Measurements from ENCODE around the gene ATG2B. TPM values are rescaled to one million over a fixed set of nuclear protein-coding genes. Genes with fewer than 3 reads are reported as not detected.

Gene ATG2B
- total and polyA plus RNA-seq, 10 donors: 2.9 to 38.2 (median 29.8) TPM

GRCh38 chr14:96270565-96271420 is 92.3 kb downstream of the ATG2B start:
- Histone ChIP-seq H3K9me3 (peaks cover 0 to 19% (median 7%) of the 10 kb centered on the region in 8 donors), H3K4me3 (no peak overlapping the region), H3K27ac (no peak overlapping the region), H3K4me1 (peaks cover 0 to 8% (median 6%) of the 10 kb centered on the region in 6 donors), H3K27me3 (replicated peaks in 1 of 7) (peaks cover 0 to 10% (median 0%) of the 10 kb centered on the region in 7 donors), H3K36me3 (no peaks in the 10 kb centered on the region)
- no peak for TF ChIP-seq CTCF (IDR thresholded peaks at IDR 0.05 in 8 of 11, conservative IDR thresholded peaks at IDR 0.05 in 3 of 11)
- TF ChIP-seq POLR2AphosphoS5 (IDR thresholded peaks at IDR 0.05): no peak
- TF ChIP-seq POLR2A (IDR thresholded peaks at IDR 0.05): no peak
- intact Hi-C loops (cut with DNase I; ENCODE audit: low total_unique reads): loop anchor here (10.0 kb wide), 1 partner anchor 706 kb away; no protein-coding TSS in a partner anchor
- no peak for DNase-seq
- WGBS, 5 donors: 75 to 89% (median 87%) methylated on average over 8 of the region's 8 CpGs

- H3K4me3 ChIP-seq: no peak overlapping the region
- WGBS, 5 donors: 83 to 93% (median 90%) methylated on average over 10 of the region's 10 CpGs
- no peak for DNase-seq
- peaks cover 0 to 19% (median 7%) of the 10 kb centered on the region in 8 donors for H3K9me3 ChIP-seq
- TF ChIP-seq POLR2A (IDR thresholded peaks at IDR 0.05) (no peak), CTCF (IDR thresholded peaks at IDR 0.05 in 8 of 11, conservative IDR thresholded peaks at IDR 0.05 in 3 of 11) (no peak), POLR2AphosphoS5 (IDR thresholded peaks at IDR 0.05) (no peak)
- H3K27ac ChIP-seq: no peak overlapping the region
- intact Hi-C loops (cut with DNase I; ENCODE audit: low total_unique reads): no loop called here
- no peaks in the 10 kb centered on the region for H3K4me1 ChIP-seq
- H3K36me3 ChIP-seq: no peaks in the 10 kb centered on the region
- peaks cover 0 to 10% (median 0%) of the 10 kb centered on the region in 7 donors for H3K27me3 ChIP-seq (replicated peaks in 1 of 7)
Observed at GRCh38 chr14:96269359-96269710, 93.8 kb downstream of the ATG2B start.

GRCh38 chr14:96268431-96269358 is 94.4 kb downstream of the ATG2B start:
- intact Hi-C loops (cut with DNase I; ENCODE audit: low total_unique reads): no loop called here
- H3K36me3 ChIP-seq: no peaks in the 10 kb centered on the region
- peaks cover 0 to 19% (median 7%) of the 10 kb centered on the region in 8 donors for H3K9me3 ChIP-seq
- 80 to 90% (median 85%) methylated on average over 22 of the region's 22 CpGs for WGBS, 5 donors
- TF ChIP-seq POLR2A (IDR thresholded peaks at IDR 0.05): no peak
- no peak for TF ChIP-seq CTCF (IDR thresholded peaks at IDR 0.05 in 8 of 11, conservative IDR thresholded peaks at IDR 0.05 in 3 of 11)
- no peak for TF ChIP-seq POLR2AphosphoS5 (IDR thresholded peaks at IDR 0.05)
- no peak for DNase-seq
- H3K27ac ChIP-seq: no peak overlapping the region
- no peak overlapping the region for H3K4me3 ChIP-seq
- no peaks in the 10 kb centered on the region for H3K4me1 ChIP-seq
- H3K27me3 ChIP-seq (replicated peaks in 1 of 7): peaks cover 0 to 10% (median 0%) of the 10 kb centered on the region in 7 donors

All from spleen (tissue), 11 donors.